Liver (tissue), 3 donors: ENCODE results near the gene STK39.

Source experiments
- CTCF ChIP-seq: fragments of 150-350 bp; IDR thresholded peaks from 2 replicates; pipeline ENCODE4 v1.5.1; 2017; ENCODE audit warnings: improper control_type of control experiment, low read depth, low read length; ENCODE audit not compliant: missing input control
- TAF1 ChIP-seq: conservative IDR thresholded peaks from 2 replicates; pipeline ENCODE4 v1.6.1; 2016; ENCODE audit warnings: antibody characterized with exemption, mild to moderate bottlenecking
- donor health status: healthy.
- donor health status: healthy.

- TF ChIP-seq CTCF: no peak
- TF ChIP-seq TAF1: no peak
Observed at GRCh38 chr2:168290391-168290790, 43.0 kb upstream of the STK39 start.
